Mesenchymal stem cell (in vitro differentiated cells and primary cell): ENCODE measurements around the gene HMOX1.
"Not testable (repeated sequence)": the region's sequence is repeated elsewhere in the genome, so short reads cannot be mapped to it uniquely, and the experiment has no call there.

Experiments
- DNase-seq: peaks from one replicate; pipeline ENCODE4 v3.0.0-alpha.2; 2013
- H2AFZ ChIP-seq: one replicate; pipeline ENCODE4 v1.6.1; 2013; ENCODE audit warnings: low read depth, mild to moderate bottlenecking, control low read depth, inconsistent platforms, low read length, moderate library complexity
- H2AK5ac ChIP-seq: 2 replicates; pipeline ENCODE4 v1.6.1; 2013; ENCODE audit warnings: low read length, moderate library complexity, mild to moderate bottlenecking, inconsistent platforms; ENCODE audit not compliant: severe bottlenecking
- H2BK120ac ChIP-seq: one replicate; pipeline ENCODE4 v1.6.1; 2013; ENCODE audit warnings: low read depth, mild to moderate bottlenecking, inconsistent platforms, low read length, moderate library complexity
- H2BK12ac ChIP-seq, 2 experiments: one replicate each; pipeline ENCODE4 v1.6.1; 2013; ENCODE audit warnings: inconsistent platforms in 2 of 2, low read length in 2 of 2, mild to moderate bottlenecking in 2 of 2, moderate library complexity in 2 of 2, control low read depth in 1 of 2
- H2BK15ac ChIP-seq: one replicate; pipeline ENCODE4 v1.6.1; 2013; ENCODE audit warnings: mild to moderate bottlenecking, low read depth, inconsistent platforms; ENCODE audit not compliant: poor library complexity, severe bottlenecking
- H2BK5ac ChIP-seq: 2 replicates; pipeline ENCODE4 v1.6.1; 2013; ENCODE audit warnings: low read depth, mild to moderate bottlenecking, low read length, control low read depth, inconsistent platforms; ENCODE audit not compliant: poor library complexity, severe bottlenecking
- H3K14ac ChIP-seq, 2 experiments: one replicate each; pipeline ENCODE4 v1.6.1; 2013; ENCODE audit warnings: inconsistent platforms in 2 of 2, low read length in 2 of 2, control low read depth in 1 of 2, mild to moderate bottlenecking in 1 of 2, moderate library complexity in 1 of 2
- H3K18ac ChIP-seq, 2 experiments: one replicate each; pipeline ENCODE4 v1.6.1; 2013; ENCODE audit warnings: inconsistent platforms in 2 of 2, low read length in 2 of 2, control low read depth in 1 of 2, low read depth in 1 of 2, mild to moderate bottlenecking in 1 of 2
- H3K23ac ChIP-seq, 2 experiments: one replicate each; pipeline ENCODE4 v1.6.1; 2013; ENCODE audit warnings: inconsistent platforms in 2 of 2, low read length in 2 of 2, mild to moderate bottlenecking in 2 of 2, moderate library complexity in 2 of 2, control low read depth in 1 of 2
- H3K27ac ChIP-seq: 2 replicates; pipeline ENCODE4 v1.5.1; 2013; ENCODE audit warnings: mild to moderate bottlenecking, moderate library complexity, low read length, control low read depth, inconsistent platforms; ENCODE audit not compliant: poor library complexity, severe bottlenecking
- H3K27me3 ChIP-seq, 2 experiments: 2 replicates each; pipeline versions ENCODE4 v1.6.1 to v1.7.0; 2013; ENCODE audit warnings: low read length in 2 of 2, mild to moderate bottlenecking in 2 of 2, moderate library complexity in 2 of 2, control low read depth in 1 of 2, inconsistent platforms in 1 of 2; ENCODE audit not compliant: control insufficient read depth in 1 of 2, insufficient read depth in 1 of 2
- H3K36me3 ChIP-seq, 2 experiments: 2 replicates each; pipeline versions ENCODE4 v1.6.1 to v1.7.0; 2013; ENCODE audit warnings: low read length in 2 of 2, control low read depth in 1 of 2, inconsistent platforms in 1 of 2, low read depth in 1 of 2, mild to moderate bottlenecking in 1 of 2; ENCODE audit not compliant: insufficient read depth in 2 of 2, control insufficient read depth in 1 of 2
- H3K4ac ChIP-seq, 2 experiments: one replicate each; pipeline ENCODE4 v1.6.1; 2013; ENCODE audit warnings: inconsistent platforms in 2 of 2, low read length in 2 of 2, mild to moderate bottlenecking in 2 of 2, moderate library complexity in 2 of 2, control low read depth in 1 of 2, low read depth in 1 of 2
- H3K4me1 ChIP-seq: 2 replicates; pipeline ENCODE4 v1.6.1; 2013; ENCODE audit warnings: low read depth, low read length, control low read depth; ENCODE audit not compliant: control insufficient read depth, insufficient read depth
- H3K4me2 ChIP-seq: 2 replicates; pipeline ENCODE4 v1.6.1; 2013; ENCODE audit warnings: low read length, mild to moderate bottlenecking, inconsistent platforms; ENCODE audit not compliant: poor library complexity, severe bottlenecking
- H3K4me3 ChIP-seq, 2 experiments: 2 replicates each; pipeline versions ENCODE4 v1.5.1 to v1.7.0; 2013; ENCODE audit warnings: low read length in 2 of 2, mild to moderate bottlenecking in 2 of 2, control low read depth in 1 of 2, low read depth in 1 of 2; ENCODE audit not compliant: insufficient read depth in 1 of 2
- H3K79me1 ChIP-seq: replicated peaks from 2 replicates; pipeline ENCODE4 v1.6.1; 2013; ENCODE audit warnings: mild to moderate bottlenecking, control low read depth, low read length, inconsistent platforms; ENCODE audit not compliant: poor library complexity, severe bottlenecking
- H3K9ac ChIP-seq: 2 replicates; pipeline ENCODE4 v1.7.0; 2013; ENCODE audit warnings: mild to moderate bottlenecking, low read length, moderate library complexity
- H3K9me3 ChIP-seq: 2 replicates; pipeline ENCODE4 v1.7.0; 2013; ENCODE audit warnings: mild to moderate bottlenecking, low read length; ENCODE audit not compliant: control insufficient read depth
- H4K8ac ChIP-seq: one replicate; pipeline ENCODE4 v1.6.1; 2013; ENCODE audit warnings: inconsistent platforms, mild to moderate bottlenecking, low read length, moderate library complexity
- H4K91ac ChIP-seq: one replicate; pipeline ENCODE4 v1.6.1; 2013; ENCODE audit warnings: mild to moderate bottlenecking, low read length, inconsistent platforms
- WGBS: methylation state at CpG from one replicate; pipeline ENCODE4 v1.1.7; 2013; ENCODE audit warnings: mixed read lengths; 5-methylcytosine and 5-hydroxymethylcytosine counted together

Gene HMOX1

DNA sequence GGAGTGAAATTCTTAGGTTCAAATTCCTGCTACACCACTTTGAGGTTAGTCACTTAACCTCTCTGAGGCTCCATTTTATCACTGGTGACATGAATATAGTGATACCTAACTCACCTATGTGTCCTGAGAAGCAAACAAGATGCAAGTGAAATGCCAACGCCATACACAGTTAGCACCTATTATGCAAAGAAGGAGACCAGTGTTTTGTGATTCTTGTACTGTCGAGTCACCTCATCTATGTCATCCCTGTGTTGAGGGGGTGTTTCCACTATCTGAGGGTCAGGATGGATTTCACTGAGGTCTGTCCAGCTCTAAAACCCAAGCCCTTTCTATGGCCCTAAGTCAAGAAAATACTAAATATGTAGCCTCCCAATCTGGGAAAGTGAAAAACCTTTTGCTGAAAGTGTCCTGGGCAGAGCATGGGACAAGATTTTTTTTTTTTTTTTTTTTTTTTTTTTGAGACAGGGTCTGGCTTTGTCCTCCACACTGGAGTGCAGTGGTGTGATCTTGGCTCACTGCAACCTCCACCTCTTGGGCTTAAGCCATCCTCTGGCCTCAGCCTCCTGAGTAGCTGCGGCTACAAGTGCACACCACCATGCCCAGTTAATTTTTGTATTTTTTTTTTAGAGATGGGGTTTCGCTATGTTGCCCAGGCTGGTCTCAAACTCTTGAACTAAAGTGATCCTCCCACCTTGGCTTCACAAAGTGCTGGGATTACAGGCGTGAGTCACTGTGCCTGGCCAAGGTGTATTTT, 14.1 kb downstream of the HMOX1 start:
- Histone ChIP-seq H4K8ac (no peak overlapping the region), H4K91ac (no peak overlapping the region), H3K4me1 (peaks cover 17% of the 10 kb centered on the region), H3K18ac (no peak overlapping the region), H3K4me3 (no peak overlapping the region), H2AFZ (no peak overlapping the region), H3K14ac (no peak overlapping the region), H2BK120ac (no peak overlapping the region), H2BK5ac (no peak overlapping the region), H3K23ac (no peak overlapping the region), H3K9ac (peak overlapping the region; percentile 29), H3K36me3 (peaks cover 16 to 46% of the 10 kb centered on the region in 2 experiments), H3K4me2 (no peak overlapping the region), H3K79me1 (peaks cover under 1% of the 10 kb centered on the region), H3K9me3 (no peaks in the 10 kb centered on the region), H3K27ac (no peak overlapping the region), H3K27me3 (no peaks in the 10 kb centered on the region), H2BK12ac (no peak overlapping the region), H3K4ac (no peak overlapping the region), H2AK5ac (no peak overlapping the region), H2BK15ac (no peak overlapping the region)
- WGBS: 95% methylated on average over 4 of the region's 5 CpGs
- no peak for DNase-seq

DNA sequence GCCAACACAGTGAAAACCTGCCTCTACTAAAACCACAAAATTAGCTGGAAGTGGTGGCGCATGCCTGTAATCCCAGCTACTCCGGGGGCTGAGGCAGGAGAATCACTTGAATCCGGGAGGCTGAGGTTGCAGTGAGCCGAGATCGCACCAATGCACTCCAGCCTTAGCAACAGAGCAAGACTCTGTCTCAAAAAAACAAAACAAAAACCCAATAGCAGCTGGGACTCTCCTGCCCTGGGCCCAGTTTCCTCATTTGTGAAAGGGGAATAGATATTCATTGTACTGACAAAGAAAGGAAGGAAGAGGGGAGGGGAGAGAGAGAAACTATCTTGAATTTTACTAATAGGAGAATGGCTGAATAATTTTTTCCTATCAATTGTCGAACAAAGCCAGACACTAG, 15.7 kb downstream of the HMOX1 start:
- Histone ChIP-seq H3K79me1 (peaks cover 12% of the 10 kb centered on the region), H2BK120ac (peak overlapping the region; percentile 3), H3K36me3 (peaks cover 16 to 32% of the 10 kb centered on the region in 2 experiments), H3K4me1 (peaks cover 21% of the 10 kb centered on the region)
- H3K23ac ChIP-seq, H2BK12ac ChIP-seq, H3K4ac ChIP-seq, H2AK5ac ChIP-seq, H3K27ac ChIP-seq, H3K9ac ChIP-seq, H3K4me2 ChIP-seq, H2BK5ac ChIP-seq, DNase-seq, H3K18ac ChIP-seq, H4K91ac ChIP-seq, H3K4me3 ChIP-seq, H4K8ac ChIP-seq, H2BK15ac ChIP-seq, H3K14ac ChIP-seq, H3K9me3 ChIP-seq, H3K27me3 ChIP-seq, H2AFZ ChIP-seq: not testable (repeated sequence)
- 90% methylated on average over 4 of the region's 6 CpGs for WGBS

DNA sequence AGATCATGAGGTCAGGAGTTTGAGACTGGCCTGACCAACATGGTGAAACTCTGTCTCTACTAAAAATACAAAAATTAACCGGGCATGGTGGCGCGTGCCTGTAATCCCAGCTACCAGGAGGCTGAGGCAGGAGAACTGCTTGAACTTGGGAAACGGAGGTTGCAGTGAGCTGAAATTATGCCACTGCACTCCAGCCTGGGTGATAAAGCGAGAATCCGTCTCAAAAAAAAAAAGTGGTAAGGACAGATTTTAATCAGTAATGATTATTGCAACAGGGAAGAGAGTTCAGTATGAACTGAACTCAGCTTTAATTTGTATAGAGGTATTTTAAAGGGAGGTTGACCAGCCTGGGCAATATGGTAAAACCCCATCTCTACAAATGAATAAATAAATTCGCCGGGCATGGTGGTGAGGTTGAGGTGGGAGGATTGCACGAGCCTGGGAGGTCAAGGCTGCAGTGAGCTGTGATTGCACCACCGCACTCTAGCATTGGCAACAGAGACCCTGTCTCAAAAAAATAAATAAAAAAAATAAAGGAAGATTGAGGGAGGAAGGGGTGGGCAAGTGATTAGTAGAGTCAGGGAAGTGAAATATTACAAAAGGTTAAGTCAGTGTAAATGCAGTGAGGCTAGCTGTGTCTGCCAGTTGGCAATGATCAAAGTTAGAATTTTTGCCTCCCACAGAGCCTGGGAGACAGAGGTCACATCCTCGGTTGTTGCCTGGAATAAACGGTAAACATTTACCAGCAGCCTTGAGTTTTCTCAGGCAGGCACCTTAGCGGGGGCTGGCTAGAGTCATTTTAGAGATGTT, 16.4 kb downstream of the HMOX1 start:
- peaks cover 17 to 25% of the 10 kb centered on the region in 2 experiments for H3K36me3 ChIP-seq
- DNase-seq: peak; percentile 60
- H3K4me2 ChIP-seq: no peak overlapping the region
- peaks cover 21% of the 10 kb centered on the region for H3K4me1 ChIP-seq
- H3K14ac ChIP-seq: no peak overlapping the region
- no peak overlapping the region for H2BK12ac ChIP-seq
- no peak overlapping the region for H4K91ac ChIP-seq
- no peaks in the 10 kb centered on the region for H3K27me3 ChIP-seq
- H2AK5ac ChIP-seq: no peak overlapping the region
- H2BK5ac ChIP-seq: no peak overlapping the region
- no peak overlapping the region for H3K4ac ChIP-seq
- H4K8ac ChIP-seq: no peak overlapping the region
- 72% methylated on average over 12 of the region's 13 CpGs for WGBS
- H2AFZ ChIP-seq: peak overlapping the region; percentile 11
- H3K4me3 ChIP-seq: no peak overlapping the region
- H3K27ac ChIP-seq: peak overlapping the region; percentile 60
- H3K9ac ChIP-seq: no peak overlapping the region
- no peak overlapping the region for H3K23ac ChIP-seq
- no peak overlapping the region for H2BK15ac ChIP-seq
- H2BK120ac ChIP-seq: no peak overlapping the region
- H3K9me3 ChIP-seq: no peaks in the 10 kb centered on the region
- peaks cover 14% of the 10 kb centered on the region for H3K79me1 ChIP-seq
- no peak overlapping the region for H3K18ac ChIP-seq

DNA sequence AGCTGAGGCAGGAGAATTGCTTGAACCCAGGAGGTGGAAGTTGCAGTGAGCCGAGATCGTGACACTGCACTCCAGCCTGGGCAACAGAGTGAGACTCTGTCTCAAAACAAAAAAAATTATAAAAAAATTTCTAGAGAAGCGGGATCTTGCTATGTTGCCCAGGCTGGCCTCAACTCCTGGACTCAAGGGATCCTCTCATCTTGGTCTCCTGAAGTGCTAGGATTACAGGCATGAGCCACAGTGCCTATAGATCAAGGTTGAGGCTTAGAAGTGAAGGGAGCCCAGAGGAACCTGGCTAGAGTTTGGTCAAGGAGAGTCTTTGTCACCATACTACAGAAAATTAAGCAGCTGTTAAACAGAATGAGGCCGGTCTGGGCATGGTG, 17.7 kb downstream of the HMOX1 start:
- Histone ChIP-seq H3K27me3 (no peaks in the 10 kb centered on the region), H3K27ac (no peak overlapping the region), H3K79me1 (peaks cover 23% of the 10 kb centered on the region), H3K36me3 (peaks cover 16 to 21% of the 10 kb centered on the region in 2 experiments), H3K4me2 (no peak overlapping the region), H3K18ac (no peak overlapping the region), H3K9ac (no peak overlapping the region), H3K4ac (no peak overlapping the region), H2AFZ (no peak overlapping the region), H4K91ac (no peak overlapping the region), H3K23ac (no peak overlapping the region), H3K14ac (no peak overlapping the region), H3K9me3 (no peaks in the 10 kb centered on the region), H2BK5ac (no peak overlapping the region), H3K4me3 (no peak overlapping the region), H2BK120ac (no peak overlapping the region), H3K4me1 (peaks cover 25% of the 10 kb centered on the region), H2BK12ac (no peak overlapping the region), H2AK5ac (peak overlapping the region; percentile 31), H4K8ac (no peak overlapping the region), H2BK15ac (no peak overlapping the region)
- no peak for DNase-seq
- 96% methylated on average over 4 of the region's 4 CpGs for WGBS
